Mammary epithelial cell (primary cell): ENCODE results near the gene RANBP2.

Experiments
- CTCF ChIP-seq, 2 donors: IDR thresholded peaks in 1 of 2; conservative IDR thresholded peaks in 1 of 2; 2 replicates each; pipeline ENCODE4 v1.5.1; 2011 to 2012; ENCODE audit warnings: inconsistent platforms in 2 of 2, low read length in 2 of 2, mild to moderate bottlenecking in 2 of 2, control low read depth in 1 of 2, low read depth in 1 of 2; ENCODE audit not compliant: insufficient read depth in 1 of 2; ENCODE audit errors: extremely low read depth in 1 of 2
- EZH2 ChIP-seq: IDR thresholded peaks from 2 replicates; pipeline ENCODE4 v1.6.1; 2012; ENCODE audit warnings: low read length, inconsistent platforms, borderline replicate concordance

- TF ChIP-seq CTCF (conservative IDR thresholded peaks at IDR 0.05 in 1 of 2, IDR thresholded peaks at IDR 0.05 in 1 of 2; ENCODE audit: extremely low read depth in 1 of 2, insufficient read depth in 1 of 2, low read depth in 1 of 2, low read length in 2 of 2) = no peak
- no peak for TF ChIP-seq EZH2
Observed at GRCh38 chr2:108707300-108707699, 12.0 kb upstream of the RANBP2 start.
